ENCODE data around the gene DMRTC2. TPM values are rescaled to one million over a fixed set of nuclear protein-coding genes. Genes with fewer than 3 reads are reported as not detected.

Gene DMRTC2
- total RNA-seq, result not detected

- Histone ChIP-seq H3K9me3 (ENCODE audit: control insufficient read depth in 3 of 3, low read length in 3 of 3) (no peaks in the 10 kb centered on the region), H3K27ac (ENCODE audit: low read depth, low read length) (no peak within 1 kb of the TSS), H3K4me1 (ENCODE audit: control insufficient read depth in 3 of 3, insufficient read depth in 3 of 3, low read length in 3 of 3) (no peaks in the 10 kb centered on the region), H3K4me3 (ENCODE audit: low read length in 3 of 3) (no peak within 1 kb of the TSS), H3K9ac (ENCODE audit: low read depth in 1 of 3, low read length in 3 of 3) (no peak within 1 kb of the TSS), H3K27me3 (ENCODE audit: control insufficient read depth in 3 of 3, insufficient read depth in 3 of 3, low read length in 3 of 3) (peaks cover 9 to 11% (median 10%) of the 10 kb centered on the region in 3 donors), H3K36me3 (ENCODE audit: control insufficient read depth in 3 of 3, insufficient read depth in 3 of 3, low read length in 3 of 3) (no peaks in the 10 kb centered on the region)
These were observed at the start of gene DMRTC2 for GRCh38 chr19:41845001-41845050. DMRTC2 (plus strand) TSS chr19:41845042; CDS start chr19:41847429, 2,387 bp downstream.

DNA sequence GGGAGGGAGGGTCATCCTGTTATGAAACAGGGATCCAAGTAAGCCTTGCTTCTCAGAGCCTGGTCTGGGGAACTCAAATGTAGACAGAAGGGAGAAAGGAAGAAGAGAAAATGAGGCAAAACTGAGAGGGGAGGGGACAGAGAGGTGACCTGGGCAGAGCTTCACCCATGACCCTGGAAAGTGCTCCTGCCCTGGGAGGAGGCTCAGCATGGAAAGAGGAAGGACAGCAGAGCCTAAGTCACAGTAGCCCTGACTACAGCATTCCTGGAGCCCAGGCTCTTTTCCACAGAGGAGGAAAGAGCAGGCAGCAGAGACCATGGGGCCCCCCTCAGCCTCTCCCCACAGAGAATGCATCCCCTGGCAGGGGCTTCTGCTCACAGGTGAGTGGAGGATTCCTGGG, 48.5 kb upstream of the DMRTC2 start, which contains the start of gene CEACAM3:
Gene CEACAM3 (plus strand): TSS at position 226 of the 400 bp plus-strand sequence. CDS start 91 bp downstream, at position 317.
- H3K9ac ChIP-seq (ENCODE audit: low read depth in 1 of 3, low read length in 3 of 3), result no peak within 1 kb of the TSS
- H3K4me3 ChIP-seq (ENCODE audit: low read length in 3 of 3), result no peak within 1 kb of the TSS
- no peaks in the 10 kb centered on the region for H3K9me3 ChIP-seq (ENCODE audit: control insufficient read depth in 3 of 3, low read length in 3 of 3)
- no peak within 1 kb of the TSS for H3K27ac ChIP-seq (ENCODE audit: low read depth, low read length)
- peaks cover 6 to 22% (median 11%) of the 10 kb centered on the region in 3 donors for H3K27me3 ChIP-seq (ENCODE audit: control insufficient read depth in 3 of 3, insufficient read depth in 3 of 3, low read length in 3 of 3)
- H3K4me1 ChIP-seq (ENCODE audit: control insufficient read depth in 3 of 3, insufficient read depth in 3 of 3, low read length in 3 of 3), result no peaks in the 10 kb centered on the region
- no peaks in the 10 kb centered on the region for H3K36me3 ChIP-seq (ENCODE audit: control insufficient read depth in 3 of 3, insufficient read depth in 3 of 3, low read length in 3 of 3)

- no peak overlapping the region for H3K9ac ChIP-seq (ENCODE audit: low read depth in 1 of 3, low read length in 3 of 3)
- no peaks in the 10 kb centered on the region for H3K9me3 ChIP-seq (ENCODE audit: control insufficient read depth in 3 of 3, low read length in 3 of 3)
- H3K4me1 ChIP-seq (ENCODE audit: control insufficient read depth in 3 of 3, insufficient read depth in 3 of 3, low read length in 3 of 3), result no peaks in the 10 kb centered on the region
- no peak overlapping the region for H3K27ac ChIP-seq (ENCODE audit: low read depth, low read length)
- peaks cover 6 to 22% (median 10%) of the 10 kb centered on the region in 3 donors for H3K27me3 ChIP-seq (ENCODE audit: control insufficient read depth in 3 of 3, insufficient read depth in 3 of 3, low read length in 3 of 3)
- no peak overlapping the region for H3K4me3 ChIP-seq (ENCODE audit: low read length in 3 of 3)
- H3K36me3 ChIP-seq (ENCODE audit: control insufficient read depth in 3 of 3, insufficient read depth in 3 of 3, low read length in 3 of 3), result no peaks in the 10 kb centered on the region
These were observed 47.9 kb upstream of the DMRTC2 start for GRCh38 chr19:41796901-41797300.

GRCh38 chr19:41799444-41800000, 45.3 kb upstream of the DMRTC2 start:
- Histone ChIP-seq H3K27ac (ENCODE audit: low read depth, low read length) (no peak overlapping the region), H3K27me3 (ENCODE audit: control insufficient read depth in 3 of 3, insufficient read depth in 3 of 3, low read length in 3 of 3) (peaks cover 0 to 17% (median 7%) of the 10 kb centered on the region in 3 donors), H3K9ac (ENCODE audit: low read depth in 1 of 3, low read length in 3 of 3) (no peak overlapping the region), H3K4me1 (ENCODE audit: control insufficient read depth in 3 of 3, insufficient read depth in 3 of 3, low read length in 3 of 3) (no peaks in the 10 kb centered on the region), H3K36me3 (ENCODE audit: control insufficient read depth in 3 of 3, insufficient read depth in 3 of 3, low read length in 3 of 3) (no peaks in the 10 kb centered on the region), H3K4me3 (ENCODE audit: low read length in 3 of 3) (no peak overlapping the region), H3K9me3 (ENCODE audit: control insufficient read depth in 3 of 3, low read length in 3 of 3) (no peaks in the 10 kb centered on the region)

GRCh38 chr19:41801031-41801430, 43.8 kb upstream of the DMRTC2 start:
- Histone ChIP-seq H3K9me3 (ENCODE audit: control insufficient read depth in 3 of 3, low read length in 3 of 3) (no peaks in the 10 kb centered on the region), H3K9ac (ENCODE audit: low read depth in 1 of 3, low read length in 3 of 3) (no peak overlapping the region), H3K4me1 (ENCODE audit: control insufficient read depth in 3 of 3, insufficient read depth in 3 of 3, low read length in 3 of 3) (no peaks in the 10 kb centered on the region), H3K36me3 (ENCODE audit: control insufficient read depth in 3 of 3, insufficient read depth in 3 of 3, low read length in 3 of 3) (no peaks in the 10 kb centered on the region), H3K4me3 (ENCODE audit: low read length in 3 of 3) (no peak overlapping the region), H3K27ac (ENCODE audit: low read depth, low read length) (no peak overlapping the region), H3K27me3 (ENCODE audit: control insufficient read depth in 3 of 3, insufficient read depth in 3 of 3, low read length in 3 of 3) (peaks cover 0 to 12% (median 6%) of the 10 kb centered on the region in 3 donors)

- Histone ChIP-seq H3K27me3 (ENCODE audit: control insufficient read depth in 3 of 3, insufficient read depth in 3 of 3, low read length in 3 of 3) (peaks cover 0 to 6% (median 0%) of the 10 kb centered on the region in 3 donors), H3K4me3 (ENCODE audit: low read length in 3 of 3) (no peak overlapping the region), H3K9me3 (ENCODE audit: control insufficient read depth in 3 of 3, low read length in 3 of 3) (no peaks in the 10 kb centered on the region), H3K4me1 (ENCODE audit: control insufficient read depth in 3 of 3, insufficient read depth in 3 of 3, low read length in 3 of 3) (no peaks in the 10 kb centered on the region), H3K27ac (ENCODE audit: low read depth, low read length) (no peak overlapping the region), H3K36me3 (ENCODE audit: control insufficient read depth in 3 of 3, insufficient read depth in 3 of 3, low read length in 3 of 3) (no peaks in the 10 kb centered on the region), H3K9ac (ENCODE audit: low read depth in 1 of 3, low read length in 3 of 3) (no peak overlapping the region)
These were observed 43.0 kb upstream of the DMRTC2 start for GRCh38 chr19:41801792-41802211.

GRCh38 chr19:41802770-41803169, 42.1 kb upstream of the DMRTC2 start:
- Histone ChIP-seq H3K9ac (ENCODE audit: low read depth in 1 of 3, low read length in 3 of 3) (no peak overlapping the region), H3K27ac (ENCODE audit: low read depth, low read length) (no peak overlapping the region), H3K4me3 (ENCODE audit: low read length in 3 of 3) (no peak overlapping the region), H3K4me1 (ENCODE audit: control insufficient read depth in 3 of 3, insufficient read depth in 3 of 3, low read length in 3 of 3) (no peaks in the 10 kb centered on the region), H3K9me3 (ENCODE audit: control insufficient read depth in 3 of 3, low read length in 3 of 3) (no peaks in the 10 kb centered on the region), H3K27me3 (ENCODE audit: control insufficient read depth in 3 of 3, insufficient read depth in 3 of 3, low read length in 3 of 3) (peaks cover 2 to 6% (median 3%) of the 10 kb centered on the region in 3 donors), H3K36me3 (ENCODE audit: control insufficient read depth in 3 of 3, insufficient read depth in 3 of 3, low read length in 3 of 3) (no peaks in the 10 kb centered on the region)

GRCh38 chr19:41804336-41804735, 40.5 kb upstream of the DMRTC2 start:
- Histone ChIP-seq H3K27ac (ENCODE audit: low read depth, low read length) (no peak overlapping the region), H3K9ac (ENCODE audit: low read depth in 1 of 3, low read length in 3 of 3) (no peak overlapping the region), H3K36me3 (ENCODE audit: control insufficient read depth in 3 of 3, insufficient read depth in 3 of 3, low read length in 3 of 3) (no peaks in the 10 kb centered on the region), H3K9me3 (ENCODE audit: control insufficient read depth in 3 of 3, low read length in 3 of 3) (no peaks in the 10 kb centered on the region), H3K4me3 (ENCODE audit: low read length in 3 of 3) (no peak overlapping the region), H3K4me1 (ENCODE audit: control insufficient read depth in 3 of 3, insufficient read depth in 3 of 3, low read length in 3 of 3) (peaks cover 0 to 5% (median 0%) of the 10 kb centered on the region in 3 donors), H3K27me3 (ENCODE audit: control insufficient read depth in 3 of 3, insufficient read depth in 3 of 3, low read length in 3 of 3) (peaks cover 0 to 10% (median 7%) of the 10 kb centered on the region in 3 donors)

- H3K9ac ChIP-seq (ENCODE audit: low read depth in 1 of 3, low read length in 3 of 3), result no peak overlapping the region
- H3K36me3 ChIP-seq (ENCODE audit: control insufficient read depth in 3 of 3, insufficient read depth in 3 of 3, low read length in 3 of 3), result no peaks in the 10 kb centered on the region
- no peak overlapping the region for H3K27ac ChIP-seq (ENCODE audit: low read depth, low read length)
- no peaks in the 10 kb centered on the region for H3K9me3 ChIP-seq (ENCODE audit: control insufficient read depth in 3 of 3, low read length in 3 of 3)
- H3K4me1 ChIP-seq (ENCODE audit: control insufficient read depth in 3 of 3, insufficient read depth in 3 of 3, low read length in 3 of 3), result peaks cover 0 to 5% (median 0%) of the 10 kb centered on the region in 3 donors
- no peak overlapping the region for H3K4me3 ChIP-seq (ENCODE audit: low read length in 3 of 3)
- peaks cover 7 to 25% (median 12%) of the 10 kb centered on the region in 3 donors for H3K27me3 ChIP-seq (ENCODE audit: control insufficient read depth in 3 of 3, insufficient read depth in 3 of 3, low read length in 3 of 3)
These were observed 37.7 kb upstream of the DMRTC2 start for GRCh38 chr19:41807176-41807575.

GRCh38 chr19:41808663-41809566, 35.9 kb upstream of the DMRTC2 start:
- Histone ChIP-seq H3K4me1 (ENCODE audit: control insufficient read depth in 3 of 3, insufficient read depth in 3 of 3, low read length in 3 of 3) (peaks cover 0 to 5% (median 0%) of the 10 kb centered on the region in 3 donors), H3K9ac (ENCODE audit: low read depth in 1 of 3, low read length in 3 of 3) (no peak overlapping the region), H3K27me3 (ENCODE audit: control insufficient read depth in 3 of 3, insufficient read depth in 3 of 3, low read length in 3 of 3) (peaks cover 7 to 30% (median 12%) of the 10 kb centered on the region in 3 donors), H3K9me3 (ENCODE audit: control insufficient read depth in 3 of 3, low read length in 3 of 3) (no peaks in the 10 kb centered on the region), H3K36me3 (ENCODE audit: control insufficient read depth in 3 of 3, insufficient read depth in 3 of 3, low read length in 3 of 3) (no peaks in the 10 kb centered on the region), H3K27ac (ENCODE audit: low read depth, low read length) (no peak overlapping the region), H3K4me3 (ENCODE audit: low read length in 3 of 3) (no peak overlapping the region)
